NCI-H446 treated with DMSO at 0.1 percent for 48 hours (cell line): ENCODE measurements around the gene CASK.

Source experiments
- DNase-seq: peaks from one replicate; lab custom pipeline; 2025; lab: John Stamatoyannopoulos, UW

CASK gene

DNA sequence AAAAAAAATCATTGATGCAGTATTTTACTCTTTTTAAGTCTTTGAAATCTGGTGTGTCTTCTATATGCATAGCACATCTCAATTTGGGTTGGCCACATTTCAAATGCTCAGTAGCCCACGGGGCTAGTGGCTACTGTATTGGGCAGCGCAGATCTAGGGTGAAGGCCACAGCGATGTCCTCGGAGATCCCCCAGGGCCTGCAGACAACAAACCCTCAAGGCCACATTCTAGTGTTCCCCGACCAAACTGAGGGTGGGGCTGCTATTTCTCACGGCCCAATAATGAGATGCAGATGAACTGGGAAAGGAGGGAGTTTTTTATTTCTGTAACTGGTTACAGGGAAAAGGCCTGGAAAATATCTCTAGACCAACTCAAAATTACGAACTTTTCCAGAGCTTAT is 452.6 kb downstream of the CASK start:
- DNase-seq = no peak

DNA sequence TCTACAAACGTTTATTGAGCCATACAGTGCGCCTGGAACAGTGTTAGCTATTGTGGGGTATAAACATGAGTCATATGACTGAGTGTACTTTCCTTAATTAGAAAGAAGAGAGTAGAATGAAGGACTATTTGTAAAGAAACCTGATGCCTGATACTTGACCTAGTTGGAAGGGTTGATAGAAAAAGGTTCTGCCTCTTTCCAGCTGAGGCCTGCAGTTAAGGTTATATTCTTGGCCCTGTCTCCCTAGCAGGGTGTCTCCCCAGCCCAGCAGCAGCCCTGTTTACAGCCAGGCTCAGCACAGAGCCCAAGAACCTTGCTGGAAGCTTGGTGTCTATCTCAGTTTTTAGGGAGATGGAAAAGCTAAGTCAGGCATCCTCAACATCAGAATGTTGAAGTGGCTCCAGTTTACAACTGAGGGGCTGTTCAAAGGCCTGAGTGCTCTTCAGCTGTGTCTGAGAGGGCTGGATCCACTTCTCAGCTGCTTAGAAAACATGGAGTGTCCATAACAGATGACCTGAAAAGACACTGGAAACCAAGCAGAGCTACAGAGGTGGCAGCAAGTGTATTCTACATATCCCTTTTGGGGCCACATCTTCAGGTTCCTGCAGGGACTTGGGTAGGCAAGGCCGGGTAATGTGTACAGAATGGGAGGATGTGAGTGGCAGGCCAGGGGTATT is 454.6 kb downstream of the CASK start:
- DNase-seq = no peak
